K562 (cell line): Measurements from ENCODE around the gene RSU1. TPM values are rescaled to one million over a fixed set of nuclear protein-coding genes. Genes with fewer than 3 reads are reported as not detected.

Experiments used
- C11orf30 ChIP-seq: fragments of 450-650 bp; IDR thresholded peaks from 2 replicates; pipeline ENCODE4 v1.6.1; 2016; ENCODE audit warnings: low read depth, mild to moderate bottlenecking
- CCNT2 ChIP-seq: IDR thresholded peaks from 2 replicates; pipeline ENCODE4 v1.6.1; 2011; ENCODE audit warnings: borderline replicate concordance, low read depth, mild to moderate bottlenecking, moderate library complexity, mixed read lengths, low read length; ENCODE audit not compliant: insufficient read length; ENCODE audit errors: extremely low read depth
- CREB1 ChIP-seq, 2 experiments: sonication (generic) in 1 of 2; formaldehyde crosslinking in 1 of 2; IDR thresholded peaks; 2 replicates each; pipeline versions ENCODE4 v1.6.1 to v1.8.0; 2012 to 2022; ENCODE audit warnings: inconsistent platforms in 1 of 2, mild to moderate bottlenecking in 1 of 2, missing genetic modification reagents in 1 of 2, moderate library complexity in 1 of 2
- GATAD2B ChIP-seq: fragments of 450-650 bp; IDR thresholded peaks from 2 replicates; pipeline ENCODE4 v1.6.1; 2017; ENCODE audit warnings: mild to moderate bottlenecking, borderline replicate concordance
- HEY1 ChIP-seq: fragments of 250-450 bp; sonication (Bioruptor Pico); IDR thresholded peaks from 2 replicates; pipeline ENCODE4 v1.5.0; 2020; ENCODE audit warnings: mild to moderate bottlenecking, moderate library complexity, borderline replicate concordance
- HMGXB4 ChIP-seq: sonication (generic); formaldehyde crosslinking; IDR thresholded peaks from 2 replicates; pipeline ENCODE4 v1.8.1; 2023; ENCODE audit warnings: mild to moderate bottlenecking, missing genetic modification reagents
- MAX ChIP-seq: sonication (generic); formaldehyde crosslinking; IDR thresholded peaks from 2 replicates; pipeline ENCODE4 v1.9.0; 2022; ENCODE audit warnings: mild to moderate bottlenecking, missing genetic modification reagents
- RFX7 ChIP-seq: fragments of 250-450 bp; sonication (Bioruptor Pico); IDR thresholded peaks from 2 replicates; pipeline ENCODE4 v1.5.1; 2021; ENCODE audit warnings: mild to moderate bottlenecking
- SMARCC2 ChIP-seq: fragments of 450-650 bp; IDR thresholded peaks from 2 replicates; pipeline ENCODE4 v1.6.1; 2017; ENCODE audit warnings: antibody characterized with exemption, moderate library complexity, mild to moderate bottlenecking, low read depth
- ZNF121 ChIP-seq: sonication (generic); formaldehyde crosslinking; conservative IDR thresholded peaks from 2 replicates; pipeline ENCODE4 v1.8.0; 2022; ENCODE audit warnings: missing genetic modification reagents
- ZNF175 ChIP-seq: fragments of 200-800 bp; sonication (Bioruptor generic); IDR thresholded peaks from 2 replicates; pipeline ENCODE4 v1.6.1; 2016; ENCODE audit warnings: low read depth, mild to moderate bottlenecking, missing genetic modification characterization, missing compliant biosample characterization
- ZNF280A ChIP-seq: fragments of 450-650 bp; IDR thresholded peaks from 2 replicates; pipeline ENCODE4 v1.6.1; 2018; ENCODE audit warnings: mild to moderate bottlenecking, low read depth; ENCODE audit not compliant: partially characterized antibody
- ZNF324 ChIP-seq: fragments of 250-450 bp; sonication (Bioruptor Pico); IDR thresholded peaks from 2 replicates; pipeline ENCODE4 v1.4.0; 2020; ENCODE audit warnings: mild to moderate bottlenecking
- ZNF699 ChIP-seq: fragments of 250-450 bp; sonication (Bioruptor Pico); IDR thresholded peaks from 2 replicates; pipeline ENCODE4 v1.8.0; 2021; ENCODE audit warnings: mild to moderate bottlenecking, moderate library complexity; ENCODE audit not compliant: insufficient replicate concordance
- ZNF717 ChIP-seq: fragments of 250-450 bp; sonication (Bioruptor Pico); IDR thresholded peaks from 2 replicates; pipeline ENCODE4 v1.5.0; 2021
- polyA plus RNA-seq, 8 experiments: library from polyadenylated mRNA; depleted of rRNA in 4 of 8; stranded (reverse) in 5 of 8; unstranded in 3 of 8; fragments of >200 nt; fragmentation: Nextera tagmentation in 2 of 8; fragmentation: Illumina TruSeq in 1 of 8; extraction: Ambion mirVana in 2 of 8; extraction: Trizol in 1 of 8; gene quantifications; 2 replicates each; pipeline versions ENCODE4 v1.2.1 to v1.2.3, GENCODE V29; 2011 to 2014; ENCODE audit warnings: inconsistent platforms in 1 of 8, missing spikeins in 1 of 8
- total RNA-seq, 7 experiments: library from RNA; depleted of rRNA in 6 of 7; stranded (reverse); fragments of >200 nt in 6 of 7; fragmentation: Illumina TruSeq in 2 of 7; extraction: Trizol in 2 of 7; gene quantifications; 2 replicates each; pipeline versions ENCODE4 v1.2.1 to v1.2.3, GENCODE V29; 2011 to 2021; ENCODE audit warnings: low replicate concordance in 1 of 7
- TF ChIP-seq, protein P1 (sequence below), 3 experiments: IDR thresholded peaks in 2 of 3; conservative IDR thresholded peaks in 1 of 3; 2 replicates each; pipeline ENCODE4 v1.5.1; 2011 to 2012; ENCODE audit warnings: low read length in 3 of 3, mild to moderate bottlenecking in 3 of 3, control low read depth in 2 of 3, improper control_type of control experiment in 1 of 3, inconsistent platforms in 1 of 3, low read depth in 1 of 3, mixed read lengths in 1 of 3, moderate library complexity in 1 of 3; ENCODE audit not compliant: insufficient read depth in 2 of 3
- TF ChIP-seq, protein P2 (sequence below), 2 experiments: fragments of 250-450 bp in 1 of 2; fragments of 450-650 bp in 1 of 2; sonication (Bioruptor Pico) in 1 of 2; IDR thresholded peaks; 2 replicates each; pipeline versions ENCODE4 v1.6.1 to v1.8.0; 2016 to 2021; ENCODE audit warnings: mild to moderate bottlenecking in 2 of 2, moderate library complexity in 2 of 2, missing compliant biosample characterization in 1 of 2, missing genetic modification characterization in 1 of 2
- TF ChIP-seq, protein P3 (sequence below): fragments of 250-450 bp; sonication (Bioruptor Pico); IDR thresholded peaks from 2 replicates; pipeline ENCODE4 v1.8.0; 2022; ENCODE audit warnings: inconsistent platforms, mild to moderate bottlenecking, moderate library complexity, borderline replicate concordance

Gene RSU1
- total and polyA plus RNA-seq, 9 of the 15 experiments (the other 6 are each of a cell fraction or from before 2014, with no cell fraction given), result 18.8 to 67.3 (median 31.5) TPM

DNA sequence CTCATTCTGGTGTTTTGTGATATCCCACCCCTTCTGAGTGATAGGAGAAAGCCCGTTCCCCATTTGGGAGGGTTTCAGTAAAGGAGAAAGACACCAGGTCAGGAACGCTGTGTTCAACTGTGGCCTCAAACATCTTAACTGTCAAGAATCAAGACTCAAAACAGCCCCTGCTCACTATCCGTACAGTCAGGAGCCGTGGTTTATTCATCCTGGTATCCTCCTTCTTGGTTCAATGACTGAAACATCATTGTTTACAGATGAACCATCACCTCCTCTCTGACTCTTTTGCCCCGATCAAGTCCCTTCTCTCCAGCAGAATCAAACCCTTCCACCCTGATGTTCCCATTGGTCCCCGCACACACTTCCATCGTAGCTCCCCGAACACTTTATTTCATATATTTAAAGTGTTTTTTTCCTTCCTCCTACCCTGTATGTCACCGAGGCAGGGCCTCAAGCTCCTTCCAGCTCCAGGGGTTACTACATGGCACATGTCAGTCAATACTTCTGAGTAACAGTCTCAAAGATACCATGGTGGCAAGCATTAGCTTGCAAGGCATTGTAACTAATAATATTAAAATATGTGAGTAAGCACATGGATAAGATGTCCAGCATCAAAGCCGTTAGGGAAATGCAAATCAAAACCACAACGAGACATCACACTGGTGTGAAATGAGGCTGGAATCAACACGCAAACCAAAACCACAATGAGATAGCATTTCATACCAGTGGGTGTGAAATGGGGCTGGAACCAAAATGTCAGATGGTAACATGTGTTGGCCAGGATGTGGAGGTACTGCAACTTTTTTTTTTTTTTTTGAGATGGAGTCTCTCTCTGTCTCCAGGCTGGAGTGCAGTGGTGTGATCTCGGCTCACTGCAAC lies 170.8 kb downstream of the RSU1 start (continued):
- TF ChIP-seq, protein P1, sequence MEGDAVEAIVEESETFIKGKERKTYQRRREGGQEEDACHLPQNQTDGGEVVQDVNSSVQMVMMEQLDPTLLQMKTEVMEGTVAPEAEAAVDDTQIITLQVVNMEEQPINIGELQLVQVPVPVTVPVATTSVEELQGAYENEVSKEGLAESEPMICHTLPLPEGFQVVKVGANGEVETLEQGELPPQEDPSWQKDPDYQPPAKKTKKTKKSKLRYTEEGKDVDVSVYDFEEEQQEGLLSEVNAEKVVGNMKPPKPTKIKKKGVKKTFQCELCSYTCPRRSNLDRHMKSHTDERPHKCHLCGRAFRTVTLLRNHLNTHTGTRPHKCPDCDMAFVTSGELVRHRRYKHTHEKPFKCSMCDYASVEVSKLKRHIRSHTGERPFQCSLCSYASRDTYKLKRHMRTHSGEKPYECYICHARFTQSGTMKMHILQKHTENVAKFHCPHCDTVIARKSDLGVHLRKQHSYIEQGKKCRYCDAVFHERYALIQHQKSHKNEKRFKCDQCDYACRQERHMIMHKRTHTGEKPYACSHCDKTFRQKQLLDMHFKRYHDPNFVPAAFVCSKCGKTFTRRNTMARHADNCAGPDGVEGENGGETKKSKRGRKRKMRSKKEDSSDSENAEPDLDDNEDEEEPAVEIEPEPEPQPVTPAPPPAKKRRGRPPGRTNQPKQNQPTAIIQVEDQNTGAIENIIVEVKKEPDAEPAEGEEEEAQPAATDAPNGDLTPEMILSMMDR (IDR thresholded peaks at IDR 0.05 in 2 of 3, conservative IDR thresholded peaks at IDR 0.05 in 1 of 3; ENCODE audit: insufficient read depth in 2 of 3, low read depth in 1 of 3, low read length in 3 of 3), result no peak
- no peak for TF ChIP-seq ZNF280A
- no peak for TF ChIP-seq ZNF121
- TF ChIP-seq HMGXB4 (CRISPR knock-in tag), result no peak
- TF ChIP-seq, protein P2, sequence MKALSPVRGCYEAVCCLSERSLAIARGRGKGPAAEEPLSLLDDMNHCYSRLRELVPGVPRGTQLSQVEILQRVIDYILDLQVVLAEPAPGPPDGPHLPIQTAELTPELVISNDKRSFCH (CRISPR knock-in tag; IDR thresholded peaks at IDR 0.05), result no peak
- TF ChIP-seq, protein P2 (tag; IDR thresholded peaks at IDR 0.05), result no peak
- no peak for TF ChIP-seq ZNF175 (CRISPR knock-in tag)
- no peak for TF ChIP-seq ZNF324 (CRISPR knock-in tag)
- no peak for TF ChIP-seq ZNF699 (CRISPR knock-in tag)
- peak; percentile 15; the same call in 1 of the 2 replicates for TF ChIP-seq C11orf30
- TF ChIP-seq RFX7, result no peak
- no peak for TF ChIP-seq HEY1 (CRISPR knock-in tag)
- no peak for TF ChIP-seq CCNT2
- TF ChIP-seq, protein P3, sequence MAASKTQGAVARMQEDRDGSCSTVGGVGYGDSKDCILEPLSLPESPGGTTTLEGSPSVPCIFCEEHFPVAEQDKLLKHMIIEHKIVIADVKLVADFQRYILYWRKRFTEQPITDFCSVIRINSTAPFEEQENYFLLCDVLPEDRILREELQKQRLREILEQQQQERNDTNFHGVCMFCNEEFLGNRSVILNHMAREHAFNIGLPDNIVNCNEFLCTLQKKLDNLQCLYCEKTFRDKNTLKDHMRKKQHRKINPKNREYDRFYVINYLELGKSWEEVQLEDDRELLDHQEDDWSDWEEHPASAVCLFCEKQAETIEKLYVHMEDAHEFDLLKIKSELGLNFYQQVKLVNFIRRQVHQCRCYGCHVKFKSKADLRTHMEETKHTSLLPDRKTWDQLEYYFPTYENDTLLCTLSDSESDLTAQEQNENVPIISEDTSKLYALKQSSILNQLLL, result no peak
- TF ChIP-seq ZNF717 (CRISPR knock-in tag), result no peak
- no peak for TF ChIP-seq MAX (CRISPR knock-in tag)
- TF ChIP-seq CREB1 (IDR thresholded peaks at IDR 0.05), result no peak
- TF ChIP-seq CREB1 (CRISPR knock-in tag; IDR thresholded peaks at IDR 0.05), result no peak
- TF ChIP-seq GATAD2B, result no peak
- no peak for TF ChIP-seq SMARCC2
